ENCODE measurements around the gene ASB7. TPM values are rescaled to one million over a fixed set of nuclear protein-coding genes. Genes with fewer than 3 reads are reported as not detected.

The ASB7 gene
- total and polyA plus RNA-seq, 2 experiments from 2014 or later, result 4.1 to 13.9 TPM

- TF ChIP-seq REST (IDR thresholded peaks at IDR 0.05; ENCODE audit: unreplicated experiment) (no peak), EZH2 (IDR thresholded peaks at IDR 0.05; ENCODE audit: low read depth, unreplicated experiment) (no peak), ZNF114 (CRISPR knock-in tag; IDR thresholded peaks at IDR 0.05) (no peak), EZH2phosphoT487 (IDR thresholded peaks at IDR 0.05; ENCODE audit: unreplicated experiment) (no peak), POLR2AphosphoS5 (IDR thresholded peaks at IDR 0.05; ENCODE audit: low read depth) (no peak), JUNB (IDR thresholded peaks at IDR 0.05; ENCODE audit: unreplicated experiment) (no peak)
These were observed 58.8 kb downstream of the ASB7 start (continued) for GRCh38 chr15:100661156-100661555.

- no peak overlapping the region for H3K27ac ChIP-seq (ENCODE audit: low read depth)
These were observed 60.9 kb downstream of the ASB7 start for GRCh38 chr15:100663086-100663914.

More at GRCh38 chr15:100663086-100663914, 60.9 kb downstream of the ASB7 start:
- Mint-ChIP-seq H3K4me3 (no peak overlapping the region), H3K27me3 (ENCODE audit: insufficient read depth, low read depth, poor library complexity) (peaks cover 5% of the 10 kb centered on the region), H3K27ac (no peak overlapping the region), H3K4me1 (peaks cover 6% of the 10 kb centered on the region; the same call in 2 of the 3 replicates), H3K36me3 (ENCODE audit: low read depth) (no peaks in the 10 kb centered on the region), H3K9me3 (no peaks in the 10 kb centered on the region)
- Histone ChIP-seq H3K27me3 (ENCODE audit: insufficient read depth) (no peaks in the 10 kb centered on the region), H4K20me1 (replicated peaks; ENCODE audit: insufficient read depth) (no peaks in the 10 kb centered on the region), H3K4me1 (ENCODE audit: insufficient read depth) (peaks cover 10% of the 10 kb centered on the region; the same call in 1 of the 2 replicates), H3K79me2 (replicated peaks; ENCODE audit: insufficient read depth) (no peaks in the 10 kb centered on the region), H3F3A (replicated peaks; ENCODE audit: low read depth) (no peaks in the 10 kb centered on the region), H3K4me3 (no peak overlapping the region), H3K36me3 (ENCODE audit: insufficient read depth) (no peaks in the 10 kb centered on the region), H2AFZ (peak overlapping the region; percentile 65; the same call in 1 of the 2 replicates), H3K9me2 (ENCODE audit: insufficient read depth) (no peaks in the 10 kb centered on the region), H3K4me2 (no peak overlapping the region)
- no peak for TF ChIP-seq EZH2 (IDR thresholded peaks at IDR 0.05; ENCODE audit: low read depth, unreplicated experiment)
- peak; percentile 25 to 56; a peak in 2 of 4 replicates for TF ChIP-seq CTCF (conservative IDR thresholded peaks at IDR 0.05; ENCODE audit: low read depth in 2 of 2)
- TF ChIP-seq STAT1 (IDR thresholded peaks at IDR 0.05; ENCODE audit: unreplicated experiment), result no peak
- TF ChIP-seq ZNF114 (CRISPR knock-in tag; IDR thresholded peaks at IDR 0.05), result no peak
- no peak for TF ChIP-seq EZH2phosphoT487 (IDR thresholded peaks at IDR 0.05; ENCODE audit: unreplicated experiment)
- DNase-seq (ENCODE audit: low spot score), result peak; percentile 78
- peak; percentile 93 for ATAC-seq

All from GM23338 (cell line).